GM18861 (cell line): ENCODE measurements around the gene ODAD4.
"Not testable (repeated sequence)": the region's sequence is repeated elsewhere in the genome, so short reads cannot be mapped to it uniquely, and the experiment has no call there.

Experiments
- ATAC-seq: cut with Tn5 transposase; IDR thresholded peaks from one replicate; pipeline ENCODE4 v1.9.1; 2021; ENCODE audit not compliant: unreplicated experiment

Gene ODAD4

DNA sequence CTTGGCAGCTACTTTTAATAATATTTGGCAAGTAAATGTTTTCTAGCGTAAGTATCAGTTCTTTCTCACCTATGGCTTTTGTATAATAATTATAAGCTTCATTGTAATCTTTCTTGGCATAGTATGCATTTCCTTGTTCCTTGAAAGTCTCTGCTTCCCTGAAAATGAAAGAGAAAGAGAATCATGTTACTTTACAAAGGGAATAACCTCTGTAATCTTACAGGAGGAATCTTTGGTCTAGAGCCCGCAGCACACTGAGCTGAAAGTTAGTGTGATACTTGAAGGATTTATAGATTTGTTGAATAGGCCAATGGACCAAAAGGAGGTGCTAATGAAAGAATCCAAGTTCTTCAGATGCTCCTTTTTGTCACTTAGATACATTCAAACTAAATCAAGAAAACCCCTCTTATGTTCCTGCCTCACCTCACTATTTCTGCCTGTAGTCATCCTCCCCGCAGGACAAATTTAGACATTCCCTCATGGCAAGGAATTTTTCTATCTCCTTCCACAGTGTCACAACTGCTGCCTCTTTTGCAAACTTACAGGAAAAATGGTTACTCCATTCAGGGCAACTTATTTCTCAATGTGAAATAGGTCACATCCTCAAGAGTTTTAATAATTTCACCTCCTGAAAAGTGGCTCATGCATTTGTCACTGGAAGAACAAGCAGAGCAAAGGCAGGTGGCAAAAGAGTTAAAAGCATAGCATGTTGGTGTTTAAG is 70.2 kb downstream of the ODAD4 start:
- no peak for ATAC-seq

DNA sequence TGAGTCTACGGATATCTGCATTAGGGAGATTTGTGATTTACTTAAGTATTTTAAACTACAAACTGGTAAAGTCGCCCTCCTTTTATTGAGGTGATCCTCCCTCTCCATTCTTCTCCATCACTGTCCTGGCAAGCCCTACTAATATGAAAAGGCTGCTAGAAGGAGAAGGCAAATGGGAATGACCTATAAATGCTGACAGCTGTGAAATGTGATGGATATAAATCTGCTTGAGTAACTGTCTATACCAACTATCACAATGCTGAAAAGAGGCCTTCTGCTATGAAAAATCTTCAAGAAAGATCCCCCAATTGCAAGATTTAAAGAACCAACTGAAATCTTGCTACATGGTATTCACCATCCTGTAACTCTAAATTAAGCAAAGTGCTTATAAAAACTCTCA is 71.3 kb downstream of the ODAD4 start:
- no peak for ATAC-seq

DNA sequence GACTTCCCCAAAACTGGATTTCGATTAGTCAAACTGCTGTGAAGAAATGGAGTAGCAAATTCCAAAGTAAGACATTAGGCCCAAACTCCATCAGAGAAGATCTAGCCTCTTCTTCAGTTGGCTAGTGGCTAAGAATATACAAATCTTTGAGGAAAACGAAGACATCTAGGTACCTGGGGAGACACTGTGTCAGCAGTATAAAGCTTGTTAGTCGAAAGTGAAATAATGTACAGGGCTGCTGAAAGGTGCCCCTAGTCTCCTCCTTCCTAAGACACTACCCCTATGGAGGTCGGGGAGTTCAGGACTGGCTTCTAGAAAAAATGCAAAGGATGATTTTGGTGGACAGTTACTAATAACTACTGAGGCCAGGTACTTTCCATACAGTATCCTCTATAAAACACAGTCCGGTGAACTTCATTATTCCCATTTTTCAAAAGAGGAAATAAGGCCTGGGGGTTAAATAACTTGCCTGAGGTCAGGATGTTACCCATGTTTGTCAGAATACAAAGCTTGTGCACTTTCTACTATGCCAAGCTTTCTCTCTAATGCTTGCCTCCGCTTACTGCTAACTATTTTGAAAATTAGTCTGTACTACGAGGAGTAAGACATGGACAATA is 71.9 kb downstream of the ODAD4 start:
- ATAC-seq, result no peak

DNA sequence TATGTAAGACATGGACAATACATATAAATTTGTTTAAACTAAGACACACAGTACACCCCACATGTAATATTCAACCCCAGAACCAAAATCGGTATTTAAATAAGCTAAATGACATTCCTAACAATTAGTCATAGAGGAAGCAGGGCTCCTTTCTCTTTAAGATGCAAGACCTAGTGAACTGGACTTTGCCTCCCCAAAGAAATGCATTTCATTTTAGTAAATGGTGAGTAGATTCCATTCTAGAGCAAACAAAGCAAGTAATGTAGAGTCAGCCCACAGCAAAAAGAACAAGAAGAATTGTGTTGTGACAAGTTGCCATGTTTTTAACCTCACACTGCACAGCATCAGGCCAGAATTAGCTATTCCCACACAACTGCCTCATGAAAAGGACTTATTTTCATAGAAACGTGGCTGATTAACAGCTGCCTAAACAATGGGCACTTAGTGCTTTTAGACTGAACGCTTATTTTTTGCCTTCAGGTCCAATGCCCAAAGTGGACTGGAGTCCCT is 72.4 kb downstream of the ODAD4 start:
- no peak for ATAC-seq

DNA sequence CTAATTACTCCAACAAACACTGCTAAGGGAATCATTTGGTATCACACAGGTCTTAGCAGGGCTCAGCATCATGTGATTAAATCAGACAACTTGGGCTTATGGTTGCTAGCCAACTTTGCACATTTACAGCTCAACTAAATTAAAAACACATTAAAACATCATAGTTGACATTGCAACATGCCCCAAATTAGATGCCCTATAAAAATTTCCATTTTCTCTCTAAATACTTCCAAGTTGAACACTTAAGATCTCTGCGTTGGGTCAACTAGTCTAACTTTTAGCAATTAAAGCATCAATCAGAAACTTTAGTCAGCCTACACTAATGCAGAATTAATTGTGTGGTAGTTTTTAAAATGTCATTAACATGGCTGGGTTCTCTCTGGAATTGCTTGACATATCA is 74.7 kb downstream of the ODAD4 start:
- no peak for ATAC-seq

DNA sequence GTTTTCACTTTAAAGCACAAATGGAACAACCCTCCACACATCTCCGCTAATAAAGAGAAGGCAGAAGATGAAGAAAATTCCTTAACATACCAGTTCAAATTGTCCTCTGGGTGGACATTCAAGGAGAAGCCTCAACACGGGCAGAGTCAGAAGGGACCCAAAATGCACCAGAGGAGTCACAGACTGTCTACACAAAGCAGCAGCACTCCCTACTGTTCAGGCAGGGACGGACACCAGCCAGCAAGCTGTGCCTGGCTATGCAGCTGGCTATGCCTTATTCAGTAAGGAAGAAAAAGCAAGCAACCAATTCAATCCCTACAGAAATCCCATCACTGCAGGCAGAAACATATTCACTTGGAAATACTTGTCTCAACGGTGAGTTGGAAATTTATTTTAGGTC is 78.8 kb downstream of the ODAD4 start:
- no peak for ATAC-seq

DNA sequence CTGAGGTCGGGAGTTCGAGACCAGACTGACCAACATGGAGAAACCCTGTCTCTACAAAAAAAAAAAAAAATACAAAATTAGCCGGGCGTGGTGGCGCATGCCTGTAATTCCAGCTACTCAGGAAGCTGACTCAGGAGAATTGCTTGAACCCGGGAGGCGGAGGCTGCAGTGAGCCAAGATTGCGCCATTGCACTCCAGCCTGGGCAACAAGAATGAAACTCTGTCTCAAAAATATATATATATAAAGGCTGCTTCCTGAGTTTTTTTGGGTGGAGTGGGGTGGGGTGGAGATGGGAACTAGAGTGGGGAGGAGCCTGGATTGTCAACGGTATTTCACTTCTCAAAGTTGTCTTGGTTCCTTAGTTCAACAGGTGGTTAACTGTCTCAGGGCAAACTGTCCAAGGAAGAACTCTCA is 79.9 kb downstream of the ODAD4 start:
- not testable (repeated sequence) for ATAC-seq

DNA sequence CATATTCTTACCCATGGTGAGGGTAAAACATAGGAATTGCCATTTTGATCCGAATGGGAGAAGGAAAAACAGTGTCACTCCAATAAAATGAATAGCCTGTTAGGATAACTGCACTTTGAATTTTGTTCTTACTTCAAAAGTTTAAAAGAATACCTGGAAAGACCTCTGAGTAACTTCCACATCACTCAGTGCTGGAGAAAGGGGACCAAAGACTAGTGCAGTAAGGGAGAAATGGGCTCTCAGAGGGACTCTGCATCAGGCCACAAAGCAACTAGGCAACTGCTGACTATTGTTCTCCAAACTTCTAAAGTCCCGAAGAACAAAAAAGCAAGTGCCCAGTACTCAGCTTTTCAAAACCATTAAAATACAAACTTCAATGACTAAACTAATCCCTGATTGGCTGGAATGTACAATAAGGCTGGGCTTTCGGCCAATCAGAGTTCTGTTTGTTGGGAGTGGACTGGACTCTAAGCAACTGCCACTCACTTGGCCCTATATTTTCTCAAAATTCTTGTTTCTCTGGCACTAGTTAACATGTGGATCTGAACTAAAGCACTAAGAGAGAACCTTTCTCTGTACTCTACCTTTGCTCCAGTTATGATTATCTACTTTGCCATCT is 80.6 kb downstream of the ODAD4 start:
- ATAC-seq, result no peak

DNA sequence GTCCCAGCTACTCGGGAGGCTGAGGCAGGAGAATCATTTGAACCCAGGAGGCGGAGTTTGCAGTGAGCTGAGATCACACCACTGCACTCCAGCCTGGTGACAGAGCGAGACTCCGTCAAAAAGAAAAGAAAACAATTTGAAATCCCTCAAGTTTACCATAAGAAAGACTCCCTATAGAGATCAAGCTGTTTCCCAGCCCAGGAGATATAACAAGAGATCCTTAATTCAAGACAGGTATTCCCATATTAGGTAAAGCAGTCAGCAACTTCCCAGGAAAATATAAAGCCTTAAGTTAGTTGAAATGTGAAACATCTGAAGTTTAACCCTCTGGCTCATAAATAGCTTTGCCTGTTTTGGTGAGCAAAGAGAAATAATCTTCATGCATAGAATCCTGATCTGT is 81.9 kb downstream of the ODAD4 start:
- not testable (repeated sequence) for ATAC-seq

DNA sequence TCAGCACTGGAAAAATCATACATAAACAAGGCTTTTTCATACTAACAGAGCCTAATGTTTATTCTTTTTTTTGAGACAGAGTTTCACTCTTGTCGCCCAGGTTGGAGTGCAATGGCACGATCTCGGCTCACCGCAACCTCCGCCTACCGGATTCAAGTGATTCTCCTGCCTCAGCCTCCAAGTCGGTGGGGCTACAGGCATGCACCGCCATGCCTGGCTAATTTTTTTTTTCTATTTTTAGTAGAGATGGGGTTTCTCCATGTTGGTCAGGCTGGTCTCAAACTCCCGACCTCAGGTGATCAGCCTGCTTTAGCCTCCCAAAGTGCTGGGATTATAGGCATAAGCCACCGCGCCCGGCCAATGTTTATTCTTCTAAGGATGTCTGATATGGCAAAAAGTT is 83.3 kb downstream of the ODAD4 start:
- not testable (repeated sequence) for ATAC-seq
